ENCODE measurements around the gene BCCIP. TPM values are rescaled to one million over a fixed set of nuclear protein-coding genes. Genes with fewer than 3 reads are reported as not detected.

BCCIP gene
- polyA plus RNA-seq (2013, experiment 1 of 2): 114 TPM
- 108 TPM for polyA plus RNA-seq (2013, experiment 2 of 2)

DNA sequence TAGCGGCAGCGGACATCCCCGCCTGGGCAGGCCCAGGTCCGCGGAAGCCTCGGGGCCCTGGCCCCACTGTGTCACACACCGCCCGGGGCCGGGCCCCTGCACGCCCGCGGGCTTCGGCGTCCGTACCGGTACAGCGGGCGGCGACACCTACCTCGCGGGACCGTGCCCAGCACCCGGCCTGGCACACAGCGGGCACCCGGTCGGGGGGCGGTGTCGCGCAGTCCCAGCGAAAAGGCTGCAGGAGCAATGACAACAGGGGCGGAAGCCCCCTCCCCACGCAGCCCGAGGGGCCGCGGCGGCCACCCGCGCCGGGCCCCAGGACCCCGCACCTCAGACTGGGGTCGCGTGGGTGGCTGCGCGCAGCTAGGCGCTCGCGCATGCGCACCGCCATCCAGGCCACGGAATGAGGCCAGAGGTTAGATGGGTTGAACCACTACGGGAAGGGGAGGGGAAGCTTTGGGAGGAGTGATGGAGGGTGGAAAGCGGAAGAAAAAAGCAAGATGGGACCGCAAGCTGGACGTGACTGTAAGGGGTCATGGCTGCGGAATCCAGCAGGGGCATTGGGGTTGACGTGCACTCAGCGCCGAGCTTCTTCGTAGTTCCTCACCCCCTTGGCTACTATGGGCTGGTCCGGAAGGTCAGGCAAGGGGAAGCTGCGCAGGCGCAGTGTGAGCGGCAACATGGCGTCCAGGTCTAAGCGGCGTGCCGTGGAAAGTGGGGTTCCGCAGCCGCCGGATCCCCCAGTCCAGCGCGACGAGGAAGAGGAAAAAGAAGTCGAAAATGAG lies at the start of gene BCCIP, which contains the start of gene UROS:
BCCIP (plus strand) TSS at position 669 of the 785 bp plus-strand sequence; CDS start at position 681, 12 bp downstream.
UROS (minus strand) TSS at position 381 of the 785 bp plus-strand sequence. CDS start 6,759 bp downstream, outside the sequence.
- no peaks in the 10 kb centered on the region for H3K9me3 ChIP-seq (ENCODE audit: insufficient read depth, low read depth, low read length)
- WGBS: under 1% methylated on average over 74 of the region's 74 CpGs
- peak within 1 kb of the TSS; percentile 100 for H3K9ac ChIP-seq (ENCODE audit: low read depth, low read length)
- peak within 1 kb of the TSS; percentile 99 for H3K4me3 ChIP-seq (ENCODE audit: low read length)
- peaks cover 34% of the 10 kb centered on the region for H3K36me3 ChIP-seq (ENCODE audit: insufficient read depth, low read length)
- peaks cover 9% of the 10 kb centered on the region; the same call in 1 of the 2 replicates for H3K4me1 ChIP-seq (ENCODE audit: insufficient read depth, low read length)
- H3K27ac ChIP-seq (ENCODE audit: low read depth, low read length): peak within 1 kb of the TSS; percentile 96
- no peaks in the 10 kb centered on the region for H3K27me3 ChIP-seq (ENCODE audit: insufficient read depth, low read length)

DNA sequence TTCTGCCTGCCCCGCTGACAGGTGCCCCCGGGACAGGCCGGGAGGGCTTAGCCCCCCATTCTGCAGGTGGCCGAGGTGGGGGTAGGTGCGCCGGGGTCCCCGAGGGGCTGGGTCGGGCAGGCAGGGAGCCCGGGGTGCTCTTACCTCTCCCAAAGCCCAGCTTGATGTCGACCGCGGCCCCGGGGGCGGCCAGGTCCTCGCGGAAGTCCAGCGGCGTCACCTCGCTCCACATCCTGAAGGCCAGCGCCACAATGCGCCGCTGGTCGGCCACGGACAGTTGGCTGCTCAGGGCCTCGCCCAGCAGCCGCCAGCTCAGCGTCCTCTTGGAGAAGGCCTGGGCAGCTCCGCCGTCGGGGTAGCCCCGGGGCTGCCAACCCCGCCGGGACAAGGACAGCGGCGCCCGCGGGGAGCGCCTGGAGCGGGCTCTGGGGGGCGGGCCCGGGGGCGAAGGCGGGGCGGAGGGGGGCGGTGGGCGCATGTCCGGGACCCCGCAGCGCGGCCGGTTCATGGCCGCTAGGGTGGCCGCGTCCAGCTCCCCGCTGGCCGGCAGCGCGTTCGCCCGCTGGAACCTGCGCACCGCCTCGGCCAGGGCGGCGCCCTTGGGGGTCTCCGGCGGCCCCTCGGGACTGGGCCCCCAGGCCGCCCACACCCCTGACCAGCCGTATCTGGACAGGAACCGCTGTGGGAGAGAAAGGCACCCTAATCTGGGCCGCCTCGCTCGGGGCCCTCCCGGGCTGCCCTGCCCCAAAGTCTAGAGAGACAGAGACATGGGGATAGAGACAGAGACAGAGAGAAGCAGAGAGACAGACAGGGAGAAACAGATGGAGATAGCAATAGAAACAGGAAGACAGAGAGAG lies 49.4 kb upstream of the BCCIP start:
- H3K27ac ChIP-seq (ENCODE audit: low read depth, low read length): no peak overlapping the region
- 95% methylated on average over 75 of the region's 75 CpGs for WGBS
- H3K9ac ChIP-seq (ENCODE audit: low read depth, low read length): no peak overlapping the region
- no peaks in the 10 kb centered on the region for H3K9me3 ChIP-seq (ENCODE audit: insufficient read depth, low read depth, low read length)
- no peak overlapping the region for H3K4me3 ChIP-seq (ENCODE audit: low read length)
- no peaks in the 10 kb centered on the region for H3K36me3 ChIP-seq (ENCODE audit: insufficient read depth, low read length)
- no peaks in the 10 kb centered on the region for H3K4me1 ChIP-seq (ENCODE audit: insufficient read depth, low read length)
- H3K27me3 ChIP-seq (ENCODE audit: insufficient read depth, low read length): no peaks in the 10 kb centered on the region

DNA sequence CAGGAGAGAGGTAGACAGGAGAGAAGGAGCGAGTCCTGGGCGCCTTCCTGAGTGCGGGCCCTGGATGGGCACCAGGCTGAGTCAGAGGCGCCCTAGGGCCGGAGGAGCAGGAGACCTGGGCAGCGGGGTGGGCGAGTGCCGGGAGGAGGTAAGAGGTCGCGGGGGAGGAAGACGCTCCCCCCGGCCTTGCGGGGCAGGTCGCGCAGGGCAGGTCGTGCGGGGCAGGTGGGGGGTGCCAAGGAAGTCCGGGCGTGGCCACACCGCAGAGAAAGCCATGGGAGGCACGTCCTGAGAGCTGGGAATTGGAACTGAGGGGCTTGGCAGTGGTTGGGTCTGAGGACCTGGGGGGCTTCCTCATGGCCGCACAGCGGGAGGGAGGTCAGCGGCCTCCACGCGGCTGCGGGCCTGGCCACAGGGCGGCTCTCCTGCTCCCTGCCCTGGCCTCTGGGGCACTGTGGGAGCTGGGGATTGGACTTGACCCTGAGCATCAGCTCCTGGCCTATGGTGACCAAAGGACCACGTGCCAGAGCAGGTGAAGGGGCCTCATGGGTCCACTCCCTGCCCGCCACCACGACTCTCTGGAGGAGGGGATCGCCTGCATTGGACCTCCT lies 48.7 kb upstream of the BCCIP start:
- Histone ChIP-seq H3K36me3 (ENCODE audit: insufficient read depth, low read length) (no peaks in the 10 kb centered on the region), H3K9me3 (ENCODE audit: insufficient read depth, low read depth, low read length) (no peaks in the 10 kb centered on the region), H3K4me1 (ENCODE audit: insufficient read depth, low read length) (no peaks in the 10 kb centered on the region), H3K4me3 (ENCODE audit: low read length) (no peak overlapping the region), H3K9ac (ENCODE audit: low read depth, low read length) (no peak overlapping the region), H3K27me3 (ENCODE audit: insufficient read depth, low read length) (no peaks in the 10 kb centered on the region), H3K27ac (ENCODE audit: low read depth, low read length) (no peak overlapping the region)
- 95% methylated on average over 32 of the region's 32 CpGs for WGBS

DNA sequence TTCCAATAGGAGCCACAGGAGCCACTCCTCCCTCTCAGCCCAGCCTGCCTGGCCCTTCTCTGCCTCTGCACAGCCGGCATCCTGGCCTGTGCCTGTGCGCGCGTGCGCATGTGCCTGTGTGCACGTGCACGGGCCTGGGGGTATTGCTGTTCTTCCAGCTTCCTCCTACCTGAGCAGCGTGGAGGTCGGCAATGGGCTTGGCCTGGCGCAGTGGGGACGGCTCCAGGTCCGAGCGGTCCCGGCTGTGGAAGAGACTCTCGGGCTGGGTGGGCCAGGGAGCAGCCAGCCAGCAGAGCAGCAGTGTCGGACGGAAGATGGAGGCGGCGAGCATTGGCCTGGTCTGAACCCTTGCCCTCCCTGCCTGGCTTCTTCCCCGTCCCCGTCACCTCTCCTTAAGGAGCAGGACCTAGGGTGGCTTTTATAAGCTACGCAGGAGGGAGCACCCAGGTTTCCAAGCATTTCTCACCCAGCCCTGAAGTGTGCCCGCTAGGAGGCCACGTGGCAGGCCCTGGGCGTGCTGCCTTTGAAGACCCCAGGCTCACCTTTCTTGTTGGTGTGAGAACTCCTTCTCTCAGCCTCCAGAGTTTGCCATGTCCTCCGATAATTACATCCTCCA lies 47.7 kb upstream of the BCCIP start, which contains the start of gene MMP21:
MMP21 (minus strand) TSS at position 331 of the 616 bp plus-strand sequence; CDS start at position 331, 0 bp downstream.
- no peaks in the 10 kb centered on the region for H3K4me1 ChIP-seq (ENCODE audit: insufficient read depth, low read length)
- no peak within 1 kb of the TSS for H3K9ac ChIP-seq (ENCODE audit: low read depth, low read length)
- H3K27ac ChIP-seq (ENCODE audit: low read depth, low read length): no peak within 1 kb of the TSS
- no peaks in the 10 kb centered on the region for H3K36me3 ChIP-seq (ENCODE audit: insufficient read depth, low read length)
- no peaks in the 10 kb centered on the region for H3K9me3 ChIP-seq (ENCODE audit: insufficient read depth, low read depth, low read length)
- WGBS: 96% methylated on average over 26 of the region's 26 CpGs
- no peak within 1 kb of the TSS for H3K4me3 ChIP-seq (ENCODE audit: low read length)
- no peaks in the 10 kb centered on the region for H3K27me3 ChIP-seq (ENCODE audit: insufficient read depth, low read length)

DNA sequence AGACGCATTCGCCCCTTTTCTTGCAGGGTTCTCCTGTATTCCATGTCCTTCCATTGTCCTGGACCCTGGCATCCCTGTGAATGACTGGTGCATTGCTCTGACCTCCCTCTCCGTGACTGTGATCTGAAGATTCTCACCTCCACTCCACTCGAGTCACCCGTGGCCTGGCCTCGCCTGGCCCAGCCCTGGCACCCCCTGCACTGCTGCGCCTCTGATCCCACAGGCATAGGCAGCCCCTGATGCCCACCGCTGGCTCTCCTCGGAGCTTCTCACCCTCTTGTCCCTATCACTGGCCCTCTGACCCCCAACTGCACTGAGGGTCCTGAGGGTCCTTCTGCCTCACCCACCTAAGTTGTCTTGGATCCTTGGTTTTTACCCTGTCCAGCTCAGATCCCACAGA lies 45.5 kb upstream of the BCCIP start:
- Histone ChIP-seq H3K27me3 (ENCODE audit: insufficient read depth, low read length) (no peaks in the 10 kb centered on the region), H3K27ac (ENCODE audit: low read depth, low read length) (no peak overlapping the region), H3K4me3 (ENCODE audit: low read length) (no peak overlapping the region), H3K9ac (ENCODE audit: low read depth, low read length) (no peak overlapping the region), H3K4me1 (ENCODE audit: insufficient read depth, low read length) (no peaks in the 10 kb centered on the region), H3K36me3 (ENCODE audit: insufficient read depth, low read length) (no peaks in the 10 kb centered on the region), H3K9me3 (ENCODE audit: insufficient read depth, low read depth, low read length) (no peaks in the 10 kb centered on the region)
- 95% methylated on average over 9 of the region's 9 CpGs for WGBS

DNA sequence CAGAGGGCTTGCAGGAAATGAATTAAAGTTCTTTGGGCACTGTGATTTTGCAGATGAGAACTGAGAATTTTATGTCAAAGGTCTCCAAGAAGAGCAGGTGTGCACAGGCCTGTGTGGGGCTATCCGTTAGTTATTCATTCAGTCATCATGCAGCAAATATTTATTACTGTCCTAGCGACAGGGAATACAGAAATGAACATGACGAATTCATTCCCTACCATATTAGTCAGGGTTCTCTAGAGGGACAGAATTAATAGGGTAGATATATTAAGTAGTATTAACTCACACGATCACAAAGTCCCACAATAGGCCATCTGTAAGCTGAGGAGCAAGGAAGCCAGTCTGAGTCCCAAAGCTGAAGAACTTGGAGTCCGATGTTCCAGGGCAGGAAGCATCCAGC lies 44.8 kb upstream of the BCCIP start:
- Histone ChIP-seq H3K4me3 (ENCODE audit: low read length) (no peak overlapping the region), H3K9ac (ENCODE audit: low read depth, low read length) (no peak overlapping the region), H3K27me3 (ENCODE audit: insufficient read depth, low read length) (no peaks in the 10 kb centered on the region), H3K36me3 (ENCODE audit: insufficient read depth, low read length) (no peaks in the 10 kb centered on the region), H3K9me3 (ENCODE audit: insufficient read depth, low read depth, low read length) (no peaks in the 10 kb centered on the region), H3K27ac (ENCODE audit: low read depth, low read length) (no peak overlapping the region), H3K4me1 (ENCODE audit: insufficient read depth, low read length) (no peaks in the 10 kb centered on the region)
- WGBS: 73% methylated on average over 4 of the region's 5 CpGs

DNA sequence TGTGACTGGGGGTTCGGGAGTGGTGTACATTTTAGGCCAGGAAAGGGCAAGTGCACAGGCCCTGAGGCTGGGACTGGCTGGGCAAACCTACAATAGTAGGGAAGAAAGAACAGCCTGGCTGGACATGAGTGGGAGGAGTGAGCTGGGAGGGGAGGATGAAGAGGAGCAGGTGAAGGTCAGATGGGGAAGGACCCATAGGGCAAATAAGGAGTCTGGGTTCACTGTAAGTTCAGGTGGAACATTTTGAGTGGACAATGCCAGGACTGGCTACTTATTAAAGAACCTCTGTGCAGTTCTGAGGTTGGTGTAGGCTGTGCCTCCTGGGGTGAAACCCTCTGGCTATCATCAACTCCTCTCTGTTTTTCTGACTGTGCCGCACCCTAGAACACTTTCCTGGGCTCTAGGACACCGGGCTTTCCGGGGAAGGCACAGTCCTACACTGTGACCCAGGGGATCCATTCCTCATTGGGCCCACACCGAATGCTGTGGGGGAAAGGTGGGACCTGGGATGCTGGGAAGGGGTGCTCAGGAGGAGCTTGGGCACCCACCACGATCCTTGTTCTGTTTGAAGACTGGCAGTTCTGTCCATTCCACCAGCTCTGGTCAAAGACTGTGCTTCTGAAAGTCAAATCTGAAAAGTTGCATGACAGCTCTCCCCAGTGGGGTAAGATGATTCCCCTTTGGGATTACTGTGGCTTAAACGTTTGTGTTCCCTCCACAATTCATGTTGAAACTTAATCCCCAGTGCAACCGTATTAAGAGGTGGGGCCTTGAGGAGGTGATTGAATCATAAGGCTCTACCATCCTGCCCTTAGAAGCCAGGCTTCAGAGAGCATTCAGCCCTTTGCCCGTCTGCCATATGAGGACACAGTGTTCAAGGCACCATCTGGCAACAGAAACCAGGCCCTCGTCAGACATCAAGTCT lies 43.7 kb upstream of the BCCIP start:
- 84% methylated on average over 10 of the region's 10 CpGs for WGBS

DNA sequence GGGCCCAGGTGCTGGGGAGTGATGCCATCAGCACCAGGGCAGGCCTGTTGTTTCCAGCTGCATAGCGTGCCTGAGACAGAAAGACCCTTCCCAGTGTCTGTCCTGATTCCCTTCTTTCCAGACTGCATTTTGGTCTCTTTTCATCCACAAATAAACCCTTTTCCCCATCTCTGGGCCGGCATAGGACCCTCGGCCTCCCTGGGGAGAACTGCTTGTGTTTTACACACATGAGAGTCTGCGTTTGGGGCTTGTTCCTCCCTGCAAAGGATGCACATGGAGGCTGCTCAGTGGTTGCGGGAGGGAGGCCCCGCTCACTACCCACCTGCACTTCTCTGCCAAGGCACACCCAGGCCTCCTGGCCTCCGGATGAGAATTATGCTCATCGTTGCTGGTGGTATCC lies 42.0 kb upstream of the BCCIP start:
- Histone ChIP-seq H3K4me1 (ENCODE audit: insufficient read depth, low read length) (no peaks in the 10 kb centered on the region), H3K27ac (ENCODE audit: low read depth, low read length) (no peak overlapping the region), H3K9me3 (ENCODE audit: insufficient read depth, low read depth, low read length) (no peaks in the 10 kb centered on the region), H3K27me3 (ENCODE audit: insufficient read depth, low read length) (no peaks in the 10 kb centered on the region), H3K36me3 (ENCODE audit: insufficient read depth, low read length) (no peaks in the 10 kb centered on the region), H3K9ac (ENCODE audit: low read depth, low read length) (no peak overlapping the region), H3K4me3 (ENCODE audit: low read length) (no peak overlapping the region)
- WGBS: 94% methylated on average over 8 of the region's 8 CpGs

More for the DNA sequence above, 43.7 kb upstream of the BCCIP start:
- Histone ChIP-seq H3K9me3 (ENCODE audit: insufficient read depth, low read depth, low read length) (no peaks in the 10 kb centered on the region), H3K9ac (ENCODE audit: low read depth, low read length) (no peak overlapping the region), H3K4me3 (ENCODE audit: low read length) (no peak overlapping the region), H3K27ac (ENCODE audit: low read depth, low read length) (no peak overlapping the region), H3K36me3 (ENCODE audit: insufficient read depth, low read length) (no peaks in the 10 kb centered on the region), H3K4me1 (ENCODE audit: insufficient read depth, low read length) (no peaks in the 10 kb centered on the region), H3K27me3 (ENCODE audit: insufficient read depth, low read length) (no peaks in the 10 kb centered on the region)

DNA sequence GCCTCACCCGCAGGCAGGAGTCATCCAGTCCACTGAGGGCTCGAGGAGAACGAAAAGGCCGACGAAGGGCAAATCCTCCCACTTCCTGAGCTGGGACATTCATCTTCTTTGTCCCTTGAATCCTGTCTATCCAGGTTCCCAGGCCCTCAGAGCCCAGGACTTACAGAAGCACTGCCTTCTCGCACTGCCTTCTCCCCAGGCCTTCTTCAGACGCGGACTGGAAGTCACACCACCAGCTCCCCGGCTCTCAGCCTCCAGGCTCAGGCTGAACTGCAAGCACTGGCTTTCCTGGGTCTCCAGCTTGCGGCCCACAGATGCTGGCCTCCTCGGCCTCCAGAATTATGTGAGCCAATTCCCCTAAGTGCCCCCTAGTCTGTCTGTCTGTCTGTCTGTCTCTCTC lies 41.3 kb upstream of the BCCIP start:
- Histone ChIP-seq H3K27ac (ENCODE audit: low read depth, low read length) (no peak overlapping the region), H3K4me1 (ENCODE audit: insufficient read depth, low read length) (no peaks in the 10 kb centered on the region), H3K9me3 (ENCODE audit: insufficient read depth, low read depth, low read length) (no peaks in the 10 kb centered on the region), H3K9ac (ENCODE audit: low read depth, low read length) (no peak overlapping the region), H3K36me3 (ENCODE audit: insufficient read depth, low read length) (no peaks in the 10 kb centered on the region), H3K4me3 (ENCODE audit: low read length) (no peak overlapping the region), H3K27me3 (ENCODE audit: insufficient read depth, low read length) (no peaks in the 10 kb centered on the region)
- WGBS: 92% methylated on average over 11 of the region's 11 CpGs

DNA sequence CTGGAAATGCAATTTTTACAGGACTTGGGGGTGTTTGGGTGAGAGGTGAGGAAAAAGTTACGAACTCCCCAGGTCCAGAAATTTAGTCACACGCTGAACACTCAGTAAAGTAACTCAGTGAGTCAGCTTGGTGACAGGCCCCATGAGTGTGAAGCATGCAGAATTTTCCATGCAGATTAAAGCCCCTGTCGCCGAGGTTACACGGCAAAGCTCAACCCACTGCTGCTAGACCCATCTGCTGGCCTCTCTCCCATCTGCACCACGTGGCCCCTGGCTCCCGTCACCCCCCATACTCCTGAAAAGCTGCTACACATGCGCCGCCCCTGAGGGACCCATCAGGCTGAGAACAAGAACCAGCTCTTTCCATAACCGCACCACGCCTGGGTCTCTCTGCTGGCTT lies 40.7 kb upstream of the BCCIP start:
- Histone ChIP-seq H3K4me1 (ENCODE audit: insufficient read depth, low read length) (no peaks in the 10 kb centered on the region), H3K4me3 (ENCODE audit: low read length) (no peak overlapping the region), H3K9ac (ENCODE audit: low read depth, low read length) (no peak overlapping the region), H3K36me3 (ENCODE audit: insufficient read depth, low read length) (no peaks in the 10 kb centered on the region), H3K27me3 (ENCODE audit: insufficient read depth, low read length) (no peaks in the 10 kb centered on the region), H3K9me3 (ENCODE audit: insufficient read depth, low read depth, low read length) (no peaks in the 10 kb centered on the region), H3K27ac (ENCODE audit: low read depth, low read length) (no peak overlapping the region)
- WGBS: 86% methylated on average over 11 of the region's 11 CpGs
